GM23248 (cell line): ENCODE data around the gene MCTP2. TPM values are rescaled to one million over a fixed set of nuclear protein-coding genes. Genes with fewer than 3 reads are reported as not detected.

Experiments
- DNase-seq: peaks from one replicate; pipeline ENCODE4 v3.0.0-alpha.2; 2015
- H2AFZ ChIP-seq: fragments of 200-600 bp; sonication (generic); 2 replicates; pipeline ENCODE4 v1.6.1; 2016; ENCODE audit warnings: antibody characterized with exemption
- H3F3A ChIP-seq: fragments of 200-600 bp; sonication (generic); 2 replicates; pipeline ENCODE4 v1.6.1; 2016; ENCODE audit warnings: mild to moderate bottlenecking, antibody characterized with exemption, mixed run types; ENCODE audit not compliant: insufficient read depth
- H3K27ac ChIP-seq: fragments of 200-600 bp; sonication (generic); 2 replicates; pipeline ENCODE4 v1.5.1; 2016; ENCODE audit warnings: mild to moderate bottlenecking
- H3K27me3 ChIP-seq: fragments of 200-600 bp; sonication (generic); replicated peaks from 2 replicates; pipeline ENCODE4 v1.6.1; 2016; ENCODE audit warnings: mild to moderate bottlenecking; ENCODE audit not compliant: insufficient read depth
- H3K36me3 ChIP-seq: fragments of 200-600 bp; sonication (generic); 2 replicates; pipeline ENCODE4 v1.6.1; 2016; ENCODE audit warnings: low read depth, mild to moderate bottlenecking
- H3K4me1 ChIP-seq: fragments of 200-600 bp; sonication (generic); 2 replicates; pipeline ENCODE4 v1.6.1; 2016; ENCODE audit warnings: mild to moderate bottlenecking; ENCODE audit not compliant: insufficient read depth
- H3K4me2 ChIP-seq: fragments of 200-600 bp; sonication (generic); one replicate; pipeline ENCODE4 v1.6.1; 2016; ENCODE audit warnings: mild to moderate bottlenecking; ENCODE audit not compliant: unreplicated experiment
- H3K4me3 ChIP-seq: fragments of 200-600 bp; sonication (generic); 2 replicates; pipeline ENCODE4 v1.5.1; 2016; ENCODE audit warnings: mild to moderate bottlenecking
- H3K79me2 ChIP-seq: fragments of 200-600 bp; sonication (generic); 2 replicates; pipeline ENCODE4 v1.6.1; 2016; ENCODE audit warnings: mild to moderate bottlenecking; ENCODE audit not compliant: insufficient read depth
- H3K9ac ChIP-seq: fragments of 200-600 bp; sonication (generic); 2 replicates; pipeline ENCODE4 v1.6.1; 2016; ENCODE audit warnings: mild to moderate bottlenecking
- H3K9me2 ChIP-seq: fragments of 200-600 bp; sonication (generic); 2 replicates; pipeline ENCODE4 v1.6.1; 2016; ENCODE audit warnings: mixed run types, mild to moderate bottlenecking, moderate library complexity; ENCODE audit not compliant: insufficient read depth
- H3K9me3 ChIP-seq: fragments of 200-600 bp; sonication (generic); one replicate; pipeline ENCODE4 v1.6.1; 2017; ENCODE audit warnings: low read depth
- H4K20me1 ChIP-seq: fragments of 200-600 bp; sonication (generic); 2 replicates; pipeline ENCODE4 v1.6.0; 2016; ENCODE audit not compliant: insufficient read depth
- EZH2 ChIP-seq: fragments of 200-600 bp; sonication (generic); IDR thresholded peaks from 2 replicates; pipeline ENCODE4 v1.6.1; 2018; ENCODE audit warnings: antibody characterized with exemption, mild to moderate bottlenecking; ENCODE audit not compliant: insufficient read depth, poor library complexity, severe bottlenecking
- EZH2phosphoT487 ChIP-seq: fragments of 200-600 bp; sonication (generic); IDR thresholded peaks from 2 replicates; pipeline ENCODE4 v1.6.1; 2018; ENCODE audit warnings: antibody characterized with exemption, moderate library complexity, mild to moderate bottlenecking, low read depth; ENCODE audit not compliant: insufficient read depth
- WGBS, 2 experiments: methylation state at CpG; one replicate each; pipeline ENCODE4 v1.1.6; 2015 to 2017; ENCODE audit warnings: low lambda C conversion rate in 2 of 2, low coverage in 1 of 2; ENCODE audit errors: missing lambda C conversion rate in 2 of 2; 5-methylcytosine and 5-hydroxymethylcytosine counted together
- in situ Hi-C: fragments of 300-500 bp; cut with MboI; formaldehyde crosslinking; loops from 2 replicates; pipeline ENCODE4 v1.15.0; 2020
- polyA plus RNA-seq: library from polyadenylated mRNA; unstranded; fragments of >200 nt; fragmentation: Nextera tagmentation; extraction: Ambion mirVana; gene quantifications from 2 replicates; pipeline ENCODE4 v1.2.1, GENCODE V29; 2016
- total RNA-seq: library from RNA; depleted of rRNA; stranded (reverse); fragments of >200 nt; shearing (Covaris generic); gene quantifications from 2 replicates; pipeline ENCODE4 v1.2.3, GENCODE V29; 2014

The MCTP2 gene
- total and polyA plus RNA-seq, 2 experiments from 2014 or later: 0.70 to 0.97 TPM

DNA sequence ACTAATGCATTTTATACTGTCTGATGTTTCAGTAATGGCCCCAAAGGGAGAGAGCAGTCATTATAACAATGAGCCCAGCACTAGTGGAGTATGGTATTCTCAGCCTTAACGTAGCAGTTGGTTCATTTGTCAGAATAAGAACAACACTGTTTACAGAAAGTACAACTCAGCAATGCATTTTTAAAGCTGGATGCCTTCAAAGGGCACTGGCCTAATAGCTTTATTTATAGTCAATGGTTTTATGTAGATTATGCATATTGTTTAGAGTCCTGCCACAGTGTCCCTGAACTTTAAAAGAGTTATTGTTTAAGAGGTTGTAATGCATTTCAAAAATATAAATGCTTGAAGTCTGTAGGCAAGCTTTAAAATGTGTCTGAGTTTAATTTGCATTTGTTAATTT, 211.1 kb downstream of the MCTP2 start:
- Histone ChIP-seq H3K4me1 (no peaks in the 10 kb centered on the region), H3K4me3 (no peak overlapping the region), H3K9me3 (no peaks in the 10 kb centered on the region), H3K27me3 (no peaks in the 10 kb centered on the region), H3K9ac (no peak overlapping the region), H3K27ac (no peak overlapping the region), H3K4me2 (no peak overlapping the region), H3K9me2 (no peaks in the 10 kb centered on the region), H2AFZ (no peak overlapping the region), H3F3A (no peaks in the 10 kb centered on the region), H3K36me3 (no peaks in the 10 kb centered on the region), H4K20me1 (no peaks in the 10 kb centered on the region), H3K79me2 (no peaks in the 10 kb centered on the region)
- in situ Hi-C loops: no loop called here
- TF ChIP-seq EZH2: no peak
- TF ChIP-seq EZH2phosphoT487: no peak
- no peak for DNase-seq
- 15 to 26% methylated on average over 1 of the region's 1 CpG for WGBS, 2 experiments

GRCh38 chr15:94443186-94443585, 211.8 kb downstream of the MCTP2 start:
- Histone ChIP-seq H2AFZ (no peak overlapping the region), H4K20me1 (no peaks in the 10 kb centered on the region), H3K9ac (no peak overlapping the region), H3K27ac (no peak overlapping the region), H3K4me1 (no peaks in the 10 kb centered on the region), H3K27me3 (no peaks in the 10 kb centered on the region), H3K9me3 (no peaks in the 10 kb centered on the region), H3F3A (no peaks in the 10 kb centered on the region), H3K4me3 (no peak overlapping the region), H3K9me2 (no peaks in the 10 kb centered on the region), H3K4me2 (no peak overlapping the region), H3K36me3 (no peaks in the 10 kb centered on the region), H3K79me2 (no peaks in the 10 kb centered on the region)
- in situ Hi-C loops: no loop called here
- TF ChIP-seq EZH2phosphoT487 (no peak), EZH2 (no peak)
- 61 to 66% methylated on average over 5 of the region's 5 CpGs for WGBS, 2 experiments
- no peak for DNase-seq

GRCh38 chr15:94445566-94446160, 214.3 kb downstream of the MCTP2 start:
- no peak for DNase-seq
- 43 to 48% methylated on average over 7 of the region's 7 CpGs for WGBS, 2 experiments
- Histone ChIP-seq H2AFZ (no peak overlapping the region), H3K4me1 (no peaks in the 10 kb centered on the region), H3K9ac (no peak overlapping the region), H3K79me2 (no peaks in the 10 kb centered on the region), H3K9me3 (no peaks in the 10 kb centered on the region), H3K4me2 (no peak overlapping the region), H3K4me3 (no peak overlapping the region), H3K36me3 (no peaks in the 10 kb centered on the region), H3K27me3 (no peaks in the 10 kb centered on the region), H3K9me2 (no peaks in the 10 kb centered on the region), H4K20me1 (no peaks in the 10 kb centered on the region), H3K27ac (no peak overlapping the region), H3F3A (no peaks in the 10 kb centered on the region)
- no peak for TF ChIP-seq EZH2
- no peak for TF ChIP-seq EZH2phosphoT487
- in situ Hi-C loops: no loop called here

DNA sequence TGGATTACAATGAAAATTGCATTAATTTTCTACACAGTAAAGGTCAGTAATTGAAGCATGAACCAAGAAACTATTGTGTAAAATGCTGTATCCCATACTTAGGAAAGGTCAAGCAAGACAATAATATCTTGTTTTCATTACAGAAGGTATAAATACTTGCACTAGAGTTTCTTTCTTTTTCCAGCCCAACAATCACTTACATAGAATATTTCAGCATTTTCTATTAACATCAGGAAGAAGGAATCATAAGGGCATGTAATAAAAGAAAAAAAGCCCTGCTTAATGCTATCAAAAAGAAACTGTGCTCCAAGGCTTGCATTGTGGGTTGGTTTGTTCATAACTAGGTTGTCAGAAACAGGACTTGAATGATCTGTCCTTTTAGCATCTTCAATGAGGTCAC, 215.1 kb downstream of the MCTP2 start:
- Histone ChIP-seq H3K36me3 (no peaks in the 10 kb centered on the region), H3K27ac (no peak overlapping the region), H3K9ac (no peak overlapping the region), H3F3A (no peaks in the 10 kb centered on the region), H3K4me1 (no peaks in the 10 kb centered on the region), H3K9me3 (no peaks in the 10 kb centered on the region), H3K4me3 (no peak overlapping the region), H3K4me2 (no peak overlapping the region), H3K79me2 (no peaks in the 10 kb centered on the region), H3K9me2 (no peaks in the 10 kb centered on the region), H2AFZ (no peak overlapping the region), H4K20me1 (no peaks in the 10 kb centered on the region), H3K27me3 (no peaks in the 10 kb centered on the region)
- in situ Hi-C loops: no loop called here
- no peak for TF ChIP-seq EZH2phosphoT487
- DNase-seq: no peak

GRCh38 chr15:94451466-94451865, 220.1 kb downstream of the MCTP2 start:
- Histone ChIP-seq H3K4me3 (no peak overlapping the region), H4K20me1 (no peaks in the 10 kb centered on the region), H3K9ac (no peak overlapping the region), H3K9me2 (no peaks in the 10 kb centered on the region), H3K27me3 (no peaks in the 10 kb centered on the region), H3F3A (no peaks in the 10 kb centered on the region), H3K27ac (no peak overlapping the region), H3K36me3 (no peaks in the 10 kb centered on the region), H2AFZ (no peak overlapping the region), H3K79me2 (no peaks in the 10 kb centered on the region), H3K4me1 (no peaks in the 10 kb centered on the region), H3K4me2 (no peak overlapping the region), H3K9me3 (no peaks in the 10 kb centered on the region)
- DNase-seq: no peak
- 0 to 8% methylated on average over 1 of the region's 1 CpG for WGBS, 2 experiments
- in situ Hi-C loops: no loop called here
- TF ChIP-seq EZH2phosphoT487 (no peak), EZH2 (no peak)
